HCT116 (cell line): Measurements from ENCODE around the gene ANTXRL. TPM values are rescaled to one million over a fixed set of nuclear protein-coding genes. Genes with fewer than 3 reads are reported as not detected.

ENCODE experiments used
- ATAC-seq: fragments of 200-7000 bp; cut with Tn5 transposase; 2 replicates; pipeline ENCODE4 v1.9.1; 2020; ENCODE audit warnings: mild to moderate bottlenecking, moderate library complexity
- BruUV-seq: library from RNA; stranded (reverse); fragments of 400-500 nt; replicated peaks from 2 replicates; lab custom pipeline; 2021; lab: Mats Ljungman, UMichigan
- CTCF ChIA-PET: fragments of 300-600 bp; sonication (Branson Sonifier 250); formaldehyde crosslinking; loops from one replicate; lab custom pipeline; 2021; ENCODE audit warnings: antibody characterized with exemption; lab: Charles Lee
- POLR2A ChIA-PET: fragments of 300-600, 350-600 bp; sonication (Branson Sonifier 250); formaldehyde crosslinking; loops from one replicate; lab custom pipeline; 2021; ENCODE audit warnings: antibody characterized with exemption; lab: Charles Lee
- RAD21 ChIA-PET, 2 experiments: fragments of 300-600 bp; sonication (Branson Sonifier 250); formaldehyde crosslinking; loops; one replicate each; lab custom pipeline; 2023; ENCODE audit warnings: low total read pairs in 2 of 2; ENCODE audit not compliant: uncharacterized antibody in 2 of 2, unreplicated experiment in 2 of 2, low non-redundant PET in 1 of 2; lab: Charles Lee
- DNase-seq: peaks from one replicate; pipeline ENCODE4 v3.0.0-alpha.2; 2010; ENCODE audit warnings: low read depth, low spot score
- H2AFZ ChIP-seq: fragments of 200-600 bp; shearing (Covaris generic), sonication (generic); 2 replicates; pipeline ENCODE4 v1.6.1; 2017; ENCODE audit warnings: low read depth, mixed run types, mixed read lengths, antibody characterized with exemption, low read length; ENCODE audit not compliant: poor library complexity, severe bottlenecking
- H3K27ac ChIP-seq: 2 replicates; pipeline ENCODE4 v1.5.1; 2012; ENCODE audit warnings: low read depth, low read length
- H3K27me3 ChIP-seq: fragments of 200-600 bp; sonication (generic); 2 replicates; pipeline ENCODE4 v1.6.1; 2016; ENCODE audit warnings: mixed run types, low read length, mixed read lengths; ENCODE audit not compliant: insufficient read depth
- H3K36me3 ChIP-seq, 2 experiments: fragments of 200-500 bp in 1 of 2; fragments of 200-600 bp in 1 of 2; sonication (Bioruptor generic) in 1 of 2; sonication (generic) in 1 of 2; 2 replicates each; pipeline versions ENCODE4 v1.5.1 to v1.6.1; 2014 to 2016; ENCODE audit warnings: low read length in 2 of 2, inconsistent platforms in 1 of 2, mixed read lengths in 1 of 2, mixed run types in 1 of 2; ENCODE audit not compliant: insufficient read depth in 2 of 2, control insufficient read depth in 1 of 2
- H3K4me1 ChIP-seq, 2 experiments: fragments of 200-600 bp in 1 of 2; sonication (generic) in 1 of 2; 2 replicates each; pipeline versions ENCODE4 v1.5.1 to v1.6.1; 2012 to 2017; ENCODE audit warnings: low read length in 2 of 2, inconsistent platforms in 1 of 2, mild to moderate bottlenecking in 1 of 2, mixed read lengths in 1 of 2, mixed run types in 1 of 2, moderate library complexity in 1 of 2; ENCODE audit not compliant: insufficient read depth in 2 of 2, control insufficient read depth in 1 of 2
- H3K4me2 ChIP-seq: fragments of 200-600 bp; sonication (generic); 2 replicates; pipeline ENCODE4 v1.6.1; 2017; ENCODE audit warnings: mixed run types, low read length, mixed read lengths
- H3K4me3 ChIP-seq, 2 experiments: fragments of 200-600 bp in 1 of 2; sonication (generic) in 1 of 2; replicated peaks in 1 of 2; 2 replicates each; pipeline ENCODE4 v1.5.1; 2011 to 2016; ENCODE audit warnings: low read length in 2 of 2, control low read depth in 1 of 2, low read depth in 1 of 2, mild to moderate bottlenecking in 1 of 2, mixed read lengths in 1 of 2, mixed run types in 1 of 2
- H3K79me2 ChIP-seq: fragments of 200-600 bp; sonication (generic); 2 replicates; pipeline ENCODE4 v1.6.1; 2017; ENCODE audit warnings: mild to moderate bottlenecking, mixed run types, low read length, moderate library complexity, mixed read lengths; ENCODE audit not compliant: insufficient read depth
- H3K9ac ChIP-seq: fragments of 200-600 bp; sonication (generic); 2 replicates; pipeline ENCODE4 v1.6.1; 2016; ENCODE audit warnings: low read length, mixed read lengths
- H3K9me2 ChIP-seq: fragments of 200-600 bp; sonication (generic), shearing (Covaris generic); 2 replicates; pipeline ENCODE4 v1.6.1; 2017; ENCODE audit warnings: mixed run types, mild to moderate bottlenecking, moderate library complexity; ENCODE audit not compliant: insufficient read depth
- H3K9me3 ChIP-seq, 2 experiments: fragments of 200-500 bp in 1 of 2; fragments of 200-600 bp in 1 of 2; sonication (Bioruptor generic) in 1 of 2; sonication (generic) in 1 of 2; 2 replicates each; pipeline ENCODE4 v1.6.1; 2014 to 2017; ENCODE audit warnings: low read length in 2 of 2, mixed read lengths in 2 of 2, inconsistent platforms in 1 of 2, low read depth in 1 of 2, mild to moderate bottlenecking in 1 of 2, mixed run types in 1 of 2, moderate library complexity in 1 of 2; ENCODE audit not compliant: control insufficient read depth in 1 of 2, insufficient read depth in 1 of 2
- H4K20me1 ChIP-seq: fragments of 200-600 bp; sonication (generic), shearing (Covaris generic); 2 replicates; pipeline ENCODE4 v1.6.1; 2017; ENCODE audit warnings: mixed run types, mild to moderate bottlenecking, moderate library complexity; ENCODE audit not compliant: insufficient read depth
- CTCF ChIP-seq, 3 experiments: fragments of 200-600 bp in 1 of 3; sonication (generic) in 1 of 3; IDR thresholded peaks in 2 of 3; conservative IDR thresholded peaks in 1 of 3; 2 replicates each; pipeline ENCODE4 v1.5.1; 2012 to 2017; ENCODE audit warnings: low read depth in 2 of 3, low read length in 2 of 3, antibody characterized with exemption in 1 of 3, borderline replicate concordance in 1 of 3, control low read depth in 1 of 3, mild to moderate bottlenecking in 1 of 3, mixed read lengths in 1 of 3, mixed run types in 1 of 3, moderate library complexity in 1 of 3; ENCODE audit not compliant: insufficient read depth in 1 of 3
- EGR1 ChIP-seq: IDR thresholded peaks from 2 replicates; pipeline ENCODE4 v1.6.1; 2012; ENCODE audit warnings: low read depth
- ELF1 ChIP-seq: IDR thresholded peaks from 2 replicates; pipeline ENCODE4 v1.6.1; 2012; ENCODE audit warnings: low read depth, borderline replicate concordance
- POLR2A ChIP-seq: IDR thresholded peaks from 2 replicates; pipeline ENCODE4 v1.7.0; 2011; ENCODE audit warnings: borderline replicate concordance; ENCODE audit not compliant: insufficient read depth, insufficient read length; ENCODE audit errors: extremely low read depth
- SP1 ChIP-seq: IDR thresholded peaks from 2 replicates; pipeline ENCODE4 v1.6.1; 2012; ENCODE audit warnings: low read depth
- TCF7L2 ChIP-seq: IDR thresholded peaks from 2 replicates; pipeline ENCODE4 v1.7.0; 2011; ENCODE audit warnings: borderline replicate concordance, inconsistent platforms; ENCODE audit not compliant: insufficient read depth, insufficient read length; ENCODE audit errors: extremely low read depth
- ZFX ChIP-seq: fragments of 450-650 bp; IDR thresholded peaks from 2 replicates; pipeline ENCODE4 v1.6.1; 2017
- intact Hi-C: fragments of 100-400 bp; cut with micrococcal nuclease; formaldehyde crosslinking; loops from 2 replicates; pipeline ENCODE4 v1.10.0; 2022
- total RNA-seq: library from RNA; stranded (reverse); gene quantifications from one replicate; pipeline ENCODE4 v1.2.1, GENCODE V29; 2021; ENCODE audit not compliant: unreplicated experiment

The ANTXRL gene
- total RNA-seq, 1 experiment from 2014 or later, result not detected

- no peak for TF ChIP-seq ELF1
- no peak for TF ChIP-seq CTCF (IDR thresholded peaks at IDR 0.05 in 2 of 3, conservative IDR thresholded peaks at IDR 0.05 in 1 of 3; ENCODE audit: borderline replicate concordance in 1 of 3, insufficient read depth in 1 of 3, low read depth in 2 of 3, low read length in 2 of 3)
- TF ChIP-seq SP1, result no peak
These were observed 6.4 kb downstream of the ANTXRL start (continued) for GRCh38 chr10:46293228-46293627.

DNA sequence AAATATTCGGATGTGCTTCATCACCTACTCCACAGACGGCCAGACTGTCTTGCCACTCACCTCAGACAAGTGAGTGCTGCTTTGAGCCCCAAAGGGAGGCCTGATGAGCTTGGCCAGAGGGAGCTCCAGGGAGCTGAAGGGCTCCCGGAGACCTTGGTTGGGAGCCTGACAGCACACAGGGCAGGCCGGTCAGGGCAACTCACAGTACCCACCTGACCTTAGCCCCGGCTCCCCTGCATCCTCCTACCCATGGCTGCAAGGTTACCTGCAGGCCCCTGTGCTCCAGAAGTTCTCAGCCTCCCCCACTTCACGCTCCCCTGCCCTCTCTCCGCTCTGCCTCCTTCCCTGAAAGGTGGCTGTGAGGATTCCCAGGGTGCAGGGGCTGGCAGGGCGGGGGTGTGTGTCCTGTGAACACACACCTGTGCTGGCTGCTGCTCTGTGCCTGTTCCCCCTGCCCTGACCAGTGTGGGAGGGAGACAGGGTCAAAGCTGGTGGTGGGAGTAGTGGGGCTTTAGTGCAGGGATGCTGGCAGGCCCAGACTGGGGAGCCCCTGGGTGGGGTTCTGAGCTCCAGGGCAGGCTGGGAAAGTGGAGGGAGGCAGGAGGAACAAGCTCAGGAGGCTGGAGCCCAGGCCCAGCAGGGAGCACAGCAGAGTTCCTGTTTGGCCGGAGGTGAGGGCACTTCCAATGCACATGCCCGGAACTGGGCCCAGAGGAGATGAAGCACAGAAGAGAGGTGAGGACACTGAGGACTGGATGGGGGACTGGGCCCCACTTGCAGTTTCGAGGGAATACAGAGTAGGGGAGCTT lies 7.2 kb downstream of the ANTXRL start:
- ChIA-PET POLR2A (no interaction called here), CTCF (no interaction called here), RAD21 (no interaction called here)
- no peak for ATAC-seq
- no peaks in the 10 kb centered on the region for H3K79me2 ChIP-seq
- H3K9me3 ChIP-seq, result no peaks in the 10 kb centered on the region
- no peaks in the 10 kb centered on the region for H3K9me2 ChIP-seq
- TF ChIP-seq EGR1, result no peak
- TF ChIP-seq TCF7L2, result no peak
- TF ChIP-seq ZFX, result no peak
- no peak for TF ChIP-seq POLR2A
- H2AFZ ChIP-seq, result no peak overlapping the region
- H3K4me2 ChIP-seq, result no peak overlapping the region
- no peak for DNase-seq
- intact Hi-C loops, result no loop called here
- no peaks in the 10 kb centered on the region for H4K20me1 ChIP-seq
- no peak overlapping the region for H3K9ac ChIP-seq
- H3K27ac ChIP-seq, result no peak overlapping the region
- no peak overlapping the region for H3K4me3 ChIP-seq
- H3K4me1 ChIP-seq, result peaks cover 0 to 12% of the 10 kb centered on the region in 2 experiments; a peak in 2 of 4 replicates
- H3K36me3 ChIP-seq, result no peaks in the 10 kb centered on the region
- H3K27me3 ChIP-seq, result no peaks in the 10 kb centered on the region
- BruUV-seq, result no TSS peak
